HL-60/S4 treated with retinoic acid at 250 ng/mL for 4 days and 3 days (cell line): Measurements from ENCODE around the gene PLCXD1.
"Not testable (repeated sequence)": the region's sequence is repeated elsewhere in the genome, so short reads cannot be mapped to it uniquely, and the experiment has no call there.

Experiments
- in situ Hi-C: fragments of 300-500 bp; cut with MboI; formaldehyde crosslinking; loops from 2 replicates; pipeline ENCODE4 v1.7.0; 2022; ENCODE audit warnings: low sequenced_read_pairs

PLCXD1 gene, protein sequence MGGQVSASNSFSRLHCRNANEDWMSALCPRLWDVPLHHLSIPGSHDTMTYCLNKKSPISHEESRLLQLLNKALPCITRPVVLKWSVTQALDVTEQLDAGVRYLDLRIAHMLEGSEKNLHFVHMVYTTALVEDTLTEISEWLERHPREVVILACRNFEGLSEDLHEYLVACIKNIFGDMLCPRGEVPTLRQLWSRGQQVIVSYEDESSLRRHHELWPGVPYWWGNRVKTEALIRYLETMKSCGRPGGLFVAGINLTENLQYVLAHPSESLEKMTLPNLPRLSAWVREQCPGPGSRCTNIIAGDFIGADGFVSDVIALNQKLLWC

DNA sequence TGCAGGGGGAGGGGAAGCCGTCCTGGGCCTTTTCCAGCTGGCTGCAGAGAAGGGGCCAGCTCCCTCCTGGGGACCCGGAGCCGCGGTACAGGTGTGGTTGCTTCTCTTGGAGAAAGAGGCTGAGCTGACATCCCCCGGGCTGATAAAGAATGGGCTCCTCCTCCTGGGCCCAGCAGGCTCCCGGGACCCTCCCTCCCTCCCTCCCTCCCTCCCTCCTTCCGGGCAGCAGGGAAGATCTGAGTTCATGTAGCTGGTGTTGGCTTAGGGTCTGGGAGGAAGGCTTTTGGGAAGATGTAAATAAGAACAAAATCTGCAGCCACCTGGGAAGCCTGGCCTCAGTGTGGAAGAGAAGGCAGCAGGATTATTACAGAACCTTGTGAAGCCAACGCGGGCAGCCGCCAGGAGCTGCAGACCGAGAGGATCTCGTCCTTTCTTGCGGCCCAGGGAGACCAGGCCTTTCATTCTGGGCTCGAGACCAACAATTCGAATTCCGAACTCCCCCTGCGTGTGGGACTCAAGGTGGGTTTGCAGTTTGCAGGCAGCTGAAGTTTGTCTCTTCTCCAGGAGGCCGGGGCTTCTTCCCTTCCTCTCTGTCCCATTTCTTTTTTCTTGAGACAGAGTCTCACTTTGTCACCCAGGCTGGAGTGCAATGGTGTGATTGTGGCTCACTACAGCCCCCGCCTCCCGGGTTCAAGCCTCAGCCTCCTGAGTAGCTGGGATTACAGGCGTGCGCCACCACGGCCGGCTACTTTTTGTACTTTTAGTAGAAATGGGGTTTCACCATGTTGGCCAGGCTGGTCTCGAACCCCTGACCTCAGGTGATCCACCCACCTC lies at the start of gene PLCXD1:
Gene PLCXD1 (plus strand): TSS at position 216 of the 834 bp plus-strand sequence. CDS start 2,807 bp downstream, outside the sequence.
- in situ Hi-C loops, result no loop called here

DNA sequence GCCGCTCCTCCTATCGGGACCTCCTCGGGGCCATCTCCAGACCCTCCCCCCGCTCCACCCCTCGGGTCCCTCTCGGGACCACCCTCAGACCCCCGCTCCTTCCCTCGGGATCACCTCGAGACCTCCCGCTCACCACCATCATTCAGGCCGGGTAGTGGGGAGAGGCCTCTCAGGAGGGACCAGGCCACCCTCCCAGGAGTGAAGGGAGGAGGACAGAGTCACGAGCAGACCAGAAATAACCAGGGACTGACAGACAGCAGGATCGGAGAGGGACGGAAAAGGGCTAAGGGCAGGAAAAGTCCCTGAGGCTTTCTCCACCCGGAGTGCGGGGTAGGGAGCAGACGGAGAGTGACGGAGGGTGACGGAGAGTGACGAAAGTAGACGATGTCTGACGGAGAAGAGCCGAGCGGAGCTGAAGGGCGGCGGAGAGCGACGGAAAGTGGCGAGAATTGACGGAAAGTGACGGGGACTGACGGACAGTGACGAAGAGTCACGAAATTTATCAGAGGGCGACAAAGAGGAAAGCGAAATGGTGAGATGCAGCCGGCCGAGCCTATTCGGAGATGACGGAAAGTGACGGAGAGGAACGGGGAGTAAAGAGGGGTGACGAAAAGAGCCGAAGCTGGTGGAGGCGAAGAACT lies 49.4 kb upstream of the PLCXD1 start:
- in situ Hi-C loops, result not testable (repeated sequence)

DNA sequence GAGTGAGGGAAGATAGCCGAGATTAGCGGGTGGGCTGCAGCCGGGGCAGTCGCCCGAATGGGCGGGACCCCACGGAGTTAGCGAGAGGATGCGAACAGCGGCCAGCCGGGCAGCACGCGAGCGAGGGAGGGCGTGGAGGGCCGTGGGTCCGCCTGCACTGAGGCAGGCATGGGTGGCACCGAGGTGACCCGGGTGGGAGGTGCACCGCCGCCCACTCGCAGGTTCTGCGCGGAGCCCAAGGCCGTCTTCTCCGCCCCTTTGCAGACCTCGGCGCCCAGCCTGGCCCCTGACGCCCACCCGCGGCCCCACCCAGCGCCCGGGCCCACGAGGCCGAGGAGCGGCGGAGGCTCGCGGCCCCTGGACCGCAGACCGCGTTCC lies 48.9 kb upstream of the PLCXD1 start:
- in situ Hi-C loops, result not testable (repeated sequence)

DNA sequence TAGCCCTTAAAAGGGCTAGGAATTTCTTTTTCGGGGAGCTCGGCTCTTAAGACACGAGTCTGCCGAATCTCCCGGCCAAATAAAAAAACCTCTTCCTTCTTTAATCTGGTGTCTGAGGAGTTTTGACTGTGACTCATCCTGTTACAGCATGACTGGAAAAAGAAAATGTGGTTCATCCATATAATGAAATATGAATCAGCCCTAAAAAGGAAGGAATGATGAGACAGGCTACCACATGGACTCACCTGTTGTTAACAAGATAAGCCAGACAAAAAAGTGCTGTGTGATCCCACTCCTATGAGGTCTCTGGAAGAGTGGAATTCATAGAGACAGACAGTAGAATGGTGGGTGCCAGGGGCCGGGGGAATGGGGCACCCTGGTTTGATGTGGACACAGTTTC lies 45.0 kb upstream of the PLCXD1 start:
- in situ Hi-C loops, result not testable (repeated sequence)

DNA sequence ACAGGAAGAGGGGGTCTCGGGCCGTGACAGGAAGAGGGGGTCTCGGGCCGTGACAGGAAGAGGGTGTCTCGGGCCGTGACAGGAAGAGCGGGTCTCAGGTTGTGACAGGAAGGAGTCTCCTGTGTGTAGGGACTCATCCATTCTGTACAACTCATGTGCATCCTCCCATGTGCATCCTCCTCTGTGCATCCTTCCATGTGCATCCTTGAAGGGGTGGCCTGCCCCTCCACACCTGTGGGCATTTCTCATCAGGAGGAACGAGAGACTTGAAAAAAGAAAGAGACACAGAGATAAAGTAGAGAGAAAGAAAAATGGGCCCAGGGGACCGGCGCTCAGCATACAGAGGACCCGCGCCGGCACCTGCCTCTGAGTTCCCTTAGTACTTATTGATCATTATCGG lies 30.2 kb upstream of the PLCXD1 start:
- in situ Hi-C loops, result no loop called here

DNA sequence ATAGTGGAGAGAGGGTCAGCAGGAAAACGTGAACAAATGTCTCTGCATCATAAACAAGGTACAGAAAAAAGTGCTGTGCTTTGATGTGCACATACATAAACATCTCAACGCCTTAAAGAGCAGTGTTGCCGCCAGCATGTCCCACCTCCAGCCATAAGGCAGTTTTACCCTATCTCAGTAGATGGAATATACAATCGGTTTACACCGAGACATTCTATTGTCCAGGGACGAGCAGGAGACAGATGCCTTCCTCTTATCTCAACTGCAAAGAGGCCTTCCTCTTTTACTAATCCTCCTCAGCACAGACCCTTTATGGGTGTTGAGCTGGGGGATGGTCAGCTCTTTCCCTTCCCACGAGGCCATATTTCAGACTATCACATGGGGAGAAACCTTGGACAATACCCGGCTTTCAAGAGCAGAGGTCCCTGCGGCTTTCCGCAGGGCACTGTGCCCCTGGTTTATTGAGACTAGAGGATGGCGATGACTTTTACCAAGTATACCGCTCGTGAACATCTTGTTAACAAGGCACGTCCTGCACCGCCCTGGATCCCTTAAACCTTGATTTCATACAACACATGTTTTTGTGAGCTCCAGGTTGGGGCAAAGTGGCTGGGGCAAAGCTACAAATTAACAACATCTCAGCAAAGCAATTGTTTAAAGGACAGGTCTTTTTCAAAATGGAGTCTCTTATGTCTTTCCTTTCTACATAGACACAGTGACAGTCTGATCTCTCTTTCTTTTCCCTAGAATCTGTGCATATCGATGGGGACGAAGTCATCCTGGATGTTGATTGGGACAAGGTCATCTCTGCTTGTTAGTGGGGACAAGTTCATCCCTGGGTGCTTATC lies 29.6 kb upstream of the PLCXD1 start:
- in situ Hi-C loops, result not testable (repeated sequence)

DNA sequence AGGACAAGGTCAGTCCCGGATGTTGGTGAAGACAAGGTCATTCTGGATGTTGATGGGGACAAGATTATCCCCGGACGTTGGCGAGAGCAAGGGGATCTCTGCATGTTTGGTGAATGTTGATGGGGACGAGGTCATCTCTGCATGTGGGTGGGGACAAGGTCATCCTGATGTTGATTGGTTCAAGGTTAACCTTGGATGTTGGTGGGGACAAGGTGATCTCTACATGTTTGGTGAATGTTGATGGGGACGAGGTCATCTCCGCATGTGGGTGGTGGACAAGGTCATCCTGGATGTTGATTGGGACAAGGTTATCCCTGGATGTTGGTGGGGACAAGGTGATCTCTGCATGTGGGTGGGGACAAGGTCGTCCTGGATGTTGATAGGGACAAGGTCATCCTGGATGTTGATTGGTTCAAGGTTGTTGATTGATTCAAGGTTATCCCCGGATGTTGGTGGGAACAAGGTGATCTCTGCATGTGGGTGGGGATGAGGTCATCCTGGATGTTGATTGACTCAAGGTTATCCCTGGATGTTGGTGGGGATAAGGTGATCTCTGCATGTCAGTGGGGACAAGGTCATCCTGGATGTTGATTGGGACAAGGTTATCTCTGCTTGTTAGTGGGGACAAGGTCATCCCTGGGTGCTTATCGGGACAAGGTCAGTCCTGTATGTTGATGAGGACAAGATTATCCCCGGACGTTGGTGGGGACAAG lies 28.8 kb upstream of the PLCXD1 start:
- in situ Hi-C loops, result no loop called here

DNA sequence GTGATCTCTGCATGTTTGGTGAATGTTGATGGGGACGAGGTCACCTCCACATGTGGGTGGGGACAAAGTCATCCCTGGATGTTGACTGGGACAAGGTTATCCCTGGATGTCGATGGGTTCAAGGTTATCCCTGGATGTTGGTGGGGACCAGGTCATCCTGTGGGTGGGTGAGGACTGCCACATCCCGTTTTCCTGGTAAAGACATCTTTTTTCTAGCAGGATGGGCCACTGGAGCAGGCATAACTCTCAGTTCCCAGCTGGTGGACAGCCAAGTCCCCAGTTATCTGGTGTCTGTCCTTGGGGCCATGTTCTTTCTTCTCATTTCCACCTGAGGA lies 28.3 kb upstream of the PLCXD1 start:
- in situ Hi-C loops, result no loop called here

DNA sequence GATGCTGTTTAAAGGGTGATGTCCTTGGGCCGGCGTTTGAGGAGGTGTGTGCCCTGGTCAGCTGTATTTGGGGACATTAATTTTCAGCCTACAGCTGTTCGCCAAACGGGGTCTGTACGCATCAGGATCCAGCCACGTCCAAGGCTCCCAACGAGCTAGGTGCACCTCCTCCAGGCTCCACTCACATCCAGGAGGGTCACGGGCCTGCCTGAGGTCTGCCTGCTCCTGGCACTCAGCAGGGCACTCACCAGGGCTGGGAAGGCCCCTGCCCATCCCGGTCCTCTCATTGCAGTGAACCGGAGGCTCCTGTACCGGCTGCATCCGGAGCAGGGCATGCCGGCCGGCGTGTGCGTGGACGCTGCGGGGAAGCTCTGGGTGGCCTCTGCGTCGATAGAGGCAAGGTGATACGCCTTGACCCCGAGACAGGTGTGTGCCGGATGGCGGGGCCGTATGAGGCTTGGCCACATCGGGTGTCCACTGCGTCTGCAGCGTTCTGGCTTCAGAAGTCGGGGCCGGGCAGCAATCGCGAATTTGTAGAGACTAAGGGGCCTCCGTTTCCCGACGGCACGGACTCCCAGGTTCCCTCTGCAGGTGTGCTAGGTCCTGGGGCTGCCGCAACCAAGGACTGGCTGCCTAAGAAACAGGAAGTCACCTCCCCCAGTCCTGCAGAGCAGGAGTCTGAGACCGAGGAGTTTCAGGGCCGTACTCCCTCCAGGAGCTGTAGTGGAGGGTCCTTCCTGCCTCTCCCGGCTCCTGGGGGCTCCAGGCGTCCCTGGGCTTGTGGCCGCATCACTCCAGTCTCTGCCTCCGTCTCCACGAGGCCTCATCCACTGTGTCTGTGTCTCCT lies 27.5 kb upstream of the PLCXD1 start:
- in situ Hi-C loops, result no loop called here

DNA sequence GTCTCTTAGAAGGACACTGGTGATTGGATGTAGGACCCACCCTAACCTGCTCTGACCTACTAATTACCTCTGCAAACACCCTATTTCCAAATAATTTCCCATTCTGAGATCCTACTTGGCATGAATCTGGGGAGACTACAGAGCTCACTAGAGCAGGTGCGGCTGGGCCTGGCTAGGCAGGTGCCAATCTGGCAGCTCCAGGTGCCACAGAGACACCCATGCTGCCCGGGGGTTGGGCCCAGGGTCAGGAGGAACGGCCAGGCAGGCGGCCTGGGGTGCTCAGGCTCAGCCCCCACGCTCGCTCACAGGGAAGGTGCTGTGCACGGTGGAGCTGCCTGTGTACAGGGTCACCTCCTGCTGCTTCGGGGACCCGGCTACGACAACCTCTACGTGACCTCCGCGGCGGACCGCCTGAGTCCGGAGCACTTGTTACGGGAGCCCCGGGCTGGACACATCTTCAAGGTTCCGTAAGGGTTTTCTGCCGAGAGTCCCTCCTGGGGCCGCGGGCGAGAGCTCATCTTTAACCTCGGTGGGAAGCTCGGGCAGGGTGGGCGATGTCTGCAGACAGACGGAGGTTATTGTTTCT lies 26.5 kb upstream of the PLCXD1 start:
- in situ Hi-C loops, result no loop called here

DNA sequence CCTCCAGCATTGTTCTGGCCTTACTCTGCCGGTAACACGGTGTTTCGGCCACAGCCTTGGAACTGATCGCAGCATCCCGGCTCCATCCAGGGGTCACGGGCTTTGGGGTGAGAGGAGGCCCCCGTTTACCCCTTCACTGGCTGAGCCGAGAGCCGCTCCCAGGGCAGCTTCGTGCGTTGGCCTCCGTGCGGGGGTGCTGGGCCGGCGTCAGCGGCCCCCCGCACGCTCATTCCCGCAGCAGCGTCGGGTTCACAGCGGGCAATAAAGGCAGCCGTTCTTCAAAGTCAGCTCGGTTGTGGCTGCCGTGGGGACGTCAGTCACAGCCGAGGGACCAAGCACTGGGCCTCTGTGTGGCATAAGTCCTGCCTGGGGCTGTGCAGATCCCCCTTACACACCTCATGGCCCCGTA lies 25.3 kb upstream of the PLCXD1 start:
- in situ Hi-C loops, result no loop called here

DNA sequence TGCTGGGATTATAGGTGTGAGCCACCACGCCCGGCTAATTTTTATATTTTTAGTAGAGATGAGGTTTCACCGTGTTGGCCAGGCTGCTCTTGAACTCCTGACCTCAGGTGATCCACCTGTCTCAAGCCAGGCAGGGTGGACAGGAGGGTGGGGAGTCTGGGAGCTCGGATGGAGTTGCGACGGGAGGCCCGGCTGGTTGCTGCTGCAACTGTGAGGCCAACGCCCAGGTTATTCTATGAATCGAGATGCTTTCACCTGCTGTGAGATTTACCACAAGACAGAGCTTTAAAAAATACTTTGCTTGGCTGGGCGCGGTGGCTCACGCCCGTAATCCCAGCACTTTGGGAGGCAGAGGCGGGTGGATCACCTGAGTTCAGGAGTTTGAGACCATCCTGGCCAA lies 24.1 kb upstream of the PLCXD1 start:
- in situ Hi-C loops, result not testable (repeated sequence)

DNA sequence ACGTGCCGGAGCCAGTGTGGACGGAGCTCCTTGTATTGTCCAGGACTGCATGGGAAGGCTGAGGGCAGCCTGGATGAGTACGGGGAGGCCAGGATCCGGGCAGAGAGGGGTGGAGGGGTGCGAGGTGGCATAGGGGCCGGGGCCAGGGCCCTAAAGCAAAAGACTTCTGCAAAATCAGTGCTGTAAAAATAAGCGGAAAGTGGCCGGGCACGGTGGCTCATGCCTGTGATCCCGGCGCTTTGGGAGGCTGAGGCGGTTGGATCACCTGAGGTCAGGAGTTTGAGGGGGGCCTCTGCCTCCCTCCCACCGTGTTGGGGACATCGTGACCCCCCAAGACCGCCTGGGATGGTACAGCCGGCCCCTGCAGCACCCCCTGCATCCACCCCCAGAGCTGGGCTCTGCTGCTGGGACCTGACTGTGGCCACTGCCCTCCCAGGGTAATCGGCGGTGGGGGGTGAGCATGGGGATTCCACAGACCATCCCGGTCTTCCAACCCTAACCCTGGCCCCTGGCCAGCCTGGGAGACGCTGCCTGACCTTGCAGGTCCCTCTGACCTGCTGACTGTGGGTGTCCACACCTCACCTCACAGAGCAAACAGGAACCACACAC lies 23.4 kb upstream of the PLCXD1 start:
- in situ Hi-C loops, result no loop called here

DNA sequence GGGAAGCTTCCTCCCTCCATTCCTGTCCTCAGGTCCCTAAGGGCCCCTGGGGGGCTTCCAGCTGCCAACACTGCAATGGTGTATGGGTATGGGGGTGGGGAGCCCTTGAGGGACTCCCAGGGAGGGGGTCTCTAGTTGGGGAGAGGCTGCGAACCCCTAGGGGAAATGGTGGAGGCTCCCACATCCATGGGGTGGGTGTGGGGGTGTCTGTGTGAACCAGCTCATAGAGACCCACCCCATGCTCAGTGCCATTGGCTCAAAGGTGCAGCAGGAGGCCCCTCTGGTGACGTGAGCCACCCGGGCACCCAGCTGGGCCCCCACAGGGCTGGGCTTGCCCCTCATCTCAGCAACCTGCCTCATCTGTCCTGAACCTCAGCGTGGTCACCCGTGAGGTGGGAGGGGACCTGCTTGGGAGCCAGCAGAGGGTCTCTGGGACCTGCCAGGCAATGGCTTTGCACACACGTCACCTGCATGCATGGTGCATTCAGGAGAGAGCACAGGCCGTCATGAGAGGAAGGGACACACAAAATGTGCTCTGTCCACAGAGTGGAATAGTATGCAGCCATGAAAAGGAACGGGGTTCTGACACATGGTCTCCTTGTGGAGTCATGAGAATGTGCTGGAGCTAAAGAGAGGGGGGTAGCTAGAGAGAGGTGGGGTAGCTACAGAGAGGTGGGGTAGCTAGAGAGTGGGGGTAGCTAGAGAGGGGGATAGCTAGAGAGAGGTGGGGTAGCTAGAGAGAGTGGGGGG lies 22.7 kb upstream of the PLCXD1 start:
- in situ Hi-C loops, result no loop called here

DNA sequence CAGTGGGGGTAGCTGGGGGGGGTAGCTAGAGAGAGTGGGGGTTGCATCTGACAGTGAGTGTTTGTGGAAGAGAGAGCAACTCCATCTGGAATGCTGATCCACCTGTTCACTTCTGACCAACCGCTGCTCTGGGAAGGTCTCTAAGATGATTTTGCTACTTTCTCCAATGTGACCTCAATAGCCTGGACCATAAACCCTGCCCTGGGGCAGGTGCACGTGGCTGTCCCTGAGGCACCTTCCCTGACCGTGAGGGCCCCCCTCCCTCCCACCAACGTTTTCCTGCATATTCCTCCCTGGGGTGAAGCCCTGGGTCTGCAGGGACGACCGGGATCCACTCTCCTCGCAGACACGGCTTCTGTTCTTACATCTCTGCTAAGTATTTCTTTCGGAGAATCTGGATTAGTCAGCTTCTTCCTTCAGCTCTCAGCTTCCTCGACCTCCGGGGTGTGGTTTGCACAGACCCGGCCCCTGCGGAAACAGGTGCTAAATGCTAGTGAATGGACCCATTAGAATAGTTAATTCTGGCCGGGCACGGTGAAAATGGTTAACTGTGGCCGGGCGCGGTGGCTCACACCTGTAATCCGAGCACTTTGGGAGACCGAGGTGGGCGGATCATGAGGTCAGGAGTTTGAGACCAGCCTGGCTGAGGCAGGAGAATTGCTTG lies 21.4 kb upstream of the PLCXD1 start:
- in situ Hi-C loops, result no loop called here

DNA sequence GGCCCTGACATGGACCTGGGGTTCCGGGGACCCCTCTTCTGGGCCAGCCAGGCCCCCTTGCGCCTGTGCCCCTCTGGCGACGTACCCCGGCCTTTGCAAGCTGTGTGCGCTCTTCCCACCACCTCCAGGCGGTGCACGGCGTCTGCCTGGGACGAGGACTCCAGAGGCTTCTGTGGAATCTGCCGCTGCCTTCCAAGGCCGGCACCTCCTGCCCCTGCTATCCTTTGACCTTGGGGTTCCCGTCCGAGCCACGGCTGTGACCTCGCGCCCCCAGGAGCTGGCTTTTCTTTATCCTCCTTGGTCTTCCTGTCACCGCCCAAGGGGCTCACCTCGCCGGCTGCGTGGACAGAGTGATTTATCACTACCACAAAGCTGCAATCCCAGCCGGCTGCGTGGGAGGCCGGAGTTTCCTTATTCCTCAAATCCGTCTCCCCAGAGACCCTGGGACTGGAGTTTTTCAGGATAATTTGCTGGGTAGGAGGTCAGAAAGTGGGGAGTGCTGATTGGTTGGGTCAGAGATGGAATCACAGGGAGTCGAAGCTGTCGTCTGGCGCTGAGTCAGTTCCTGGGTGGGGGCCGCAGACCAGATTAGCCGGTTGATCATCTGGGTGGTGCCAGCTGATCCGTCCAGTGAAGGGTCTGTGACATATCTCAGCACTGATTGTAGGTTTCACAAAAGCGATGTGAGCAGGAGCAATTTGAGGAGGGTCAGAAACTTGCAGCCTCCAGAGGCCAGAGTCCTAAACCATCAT lies 19.8 kb upstream of the PLCXD1 start:
- in situ Hi-C loops, result no loop called here

DNA sequence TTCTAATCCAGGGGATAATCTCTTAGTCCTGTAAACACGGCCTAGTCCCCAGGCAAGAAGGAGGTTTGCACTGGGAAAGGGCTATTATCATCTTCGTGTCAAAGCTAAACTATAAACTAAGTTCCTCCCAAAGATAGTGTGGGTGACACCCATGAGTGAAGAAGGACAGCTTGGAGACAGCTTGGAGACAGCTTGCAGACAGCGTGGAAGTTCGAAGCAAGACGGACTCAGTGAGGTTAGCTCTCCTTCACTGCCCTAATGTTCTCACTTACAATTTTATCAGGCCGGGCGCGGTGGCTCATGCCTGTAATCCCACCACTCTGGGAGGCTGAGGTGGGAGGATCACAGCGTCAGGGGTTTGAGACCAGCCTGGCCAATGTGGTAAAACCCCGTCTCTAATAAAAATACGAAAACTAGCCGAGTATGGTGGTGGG lies 19.2 kb upstream of the PLCXD1 start:
- in situ Hi-C loops, result no loop called here
